ENCODE measurements around the gene TOMM6.

GRCh38 chr6:41824571-41825569 lies 37.4 kb downstream of the TOMM6 start:
- TF ChIP-seq CTCF (IDR thresholded peaks at IDR 0.05; ENCODE audit: poor library complexity, severe bottlenecking), result no peak
- TF ChIP-seq REST (IDR thresholded peaks at IDR 0.05; ENCODE audit: borderline replicate concordance), result no peak
- TF ChIP-seq EP300 (conservative IDR thresholded peaks at IDR 0.05; ENCODE audit: poor library complexity, severe bottlenecking), result no peak
- no peak for TF ChIP-seq TAF1 (IDR thresholded peaks at IDR 0.05; ENCODE audit: low read depth)
- TF ChIP-seq SMC3 (conservative IDR thresholded peaks at IDR 0.05; ENCODE audit: poor library complexity), result no peak
- no peak for TF ChIP-seq EZH2 (IDR thresholded peaks at IDR 0.05; ENCODE audit: borderline replicate concordance, insufficient read depth, low read length, poor library complexity, severe bottlenecking)
- no peak for TF ChIP-seq MXI1 (conservative IDR thresholded peaks at IDR 0.05; ENCODE audit: poor library complexity, severe bottlenecking)
